IPS DF 4.7 (cell line): ENCODE measurements around the gene HLA-DMA.

Experiments
- DNase-seq: peaks from one replicate; pipeline ENCODE4 v3.0.0-alpha.2; 2013; ENCODE audit warnings: low spot score; ENCODE audit errors: extremely low read depth

HLA-DMA gene

DNA sequence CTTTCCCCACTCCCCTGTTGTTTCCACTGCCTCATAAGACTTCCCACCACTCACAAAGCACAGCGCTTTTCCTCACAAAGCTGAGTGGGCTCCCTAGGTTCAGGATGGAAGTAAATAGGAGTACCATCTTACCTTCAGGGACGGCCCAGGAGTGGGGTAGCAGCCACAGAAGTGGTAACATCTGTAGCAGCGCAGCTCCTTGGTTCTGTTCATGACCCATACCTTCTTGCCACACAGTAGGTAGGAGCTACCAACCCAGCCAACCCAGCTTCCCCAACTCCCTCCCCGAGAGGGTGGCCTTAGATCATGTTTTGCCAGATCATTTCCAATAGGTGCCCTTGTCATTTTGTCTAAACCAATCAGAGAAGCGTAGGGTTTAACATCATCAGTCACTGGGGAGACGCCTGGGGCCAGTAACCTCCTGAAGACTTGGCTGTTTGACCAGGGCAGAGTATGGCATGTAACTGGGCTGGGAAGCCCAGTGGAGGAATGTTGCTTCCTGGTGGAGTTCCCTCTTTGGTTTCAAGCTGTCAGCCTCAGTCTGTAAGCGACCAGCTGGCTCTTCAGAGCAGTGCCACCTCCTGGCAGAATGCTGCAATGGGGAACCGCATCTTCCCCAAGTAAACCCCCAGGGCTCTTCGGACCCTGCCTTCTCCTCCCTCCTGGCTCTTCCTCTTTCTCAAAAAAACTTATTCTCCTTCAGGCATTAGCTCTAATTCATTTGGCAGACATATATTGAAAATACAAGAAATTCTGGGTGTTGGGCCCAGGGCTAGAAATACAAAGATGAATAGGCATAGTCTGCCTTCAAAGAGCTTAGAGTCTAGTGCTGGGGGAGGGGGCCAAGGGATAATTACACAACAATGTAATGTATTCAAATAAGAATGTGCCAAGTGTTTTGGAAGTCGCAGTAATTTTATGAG is at the start of gene HLA-DMA:
Gene HLA-DMA (minus strand): TSS at position 281 of the 923 bp plus-strand sequence. CDS start 61 bp downstream, at position 220.
- peak; percentile 93 for DNase-seq

DNA sequence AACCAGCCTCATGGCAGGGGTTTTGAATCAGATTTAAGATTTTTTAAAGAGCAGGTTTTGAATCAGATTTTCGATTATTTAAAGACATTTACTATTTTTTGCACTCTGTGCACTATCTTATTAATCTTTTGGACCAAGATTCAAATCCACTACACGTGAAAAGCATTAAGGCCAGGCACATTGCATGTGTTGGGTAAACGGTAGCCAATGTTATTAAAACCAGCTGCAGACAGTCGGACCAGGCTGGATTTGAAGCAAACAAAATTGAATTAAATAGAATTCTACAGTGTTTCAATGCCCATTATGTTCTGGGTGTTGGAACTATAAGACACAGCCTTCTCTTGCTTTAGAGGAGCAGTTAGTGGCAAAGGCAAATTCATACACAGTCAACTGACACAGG is 48.8 kb upstream of the HLA-DMA start:
- no peak for DNase-seq

DNA sequence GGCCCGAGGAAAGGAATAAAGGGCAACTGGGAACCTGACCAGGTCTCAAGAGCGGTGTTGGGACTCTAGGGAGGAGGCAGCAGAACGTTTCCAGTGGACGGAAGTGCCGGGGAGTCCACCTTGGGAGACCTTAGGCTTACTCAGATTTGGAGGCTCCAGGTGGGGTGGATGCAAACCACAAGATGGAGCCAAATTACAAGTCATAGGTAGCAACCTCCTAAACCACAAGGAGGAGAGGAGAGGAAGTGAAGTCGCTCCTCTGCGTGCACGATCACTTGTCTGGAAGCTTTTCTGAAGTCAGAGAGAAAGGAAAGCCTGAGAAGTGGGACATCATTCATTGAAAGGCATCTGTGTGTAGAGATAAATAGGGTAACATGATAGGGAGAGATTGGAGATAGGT is 47.2 kb upstream of the HLA-DMA start:
- DNase-seq = peak; percentile 85

DNA sequence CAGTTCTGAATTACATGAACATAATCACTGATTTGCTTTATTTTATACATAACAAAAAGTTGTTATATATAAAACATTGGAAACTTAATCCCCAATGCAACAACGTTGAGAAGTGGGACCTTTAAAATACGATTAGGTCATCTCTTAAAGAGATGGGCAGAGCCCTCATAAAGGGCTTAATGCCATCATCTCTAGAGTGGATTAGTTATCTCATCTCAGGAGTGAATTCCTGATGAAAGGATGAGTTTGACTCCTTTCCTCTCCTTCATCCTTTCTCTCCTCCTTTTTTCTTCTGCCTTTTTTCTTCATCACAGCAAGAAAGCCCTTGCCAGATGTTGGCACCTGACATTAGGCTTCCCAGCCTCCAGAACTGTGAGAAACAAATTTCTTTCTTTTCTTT is 42.6 kb upstream of the HLA-DMA start:
- DNase-seq = no peak

DNA sequence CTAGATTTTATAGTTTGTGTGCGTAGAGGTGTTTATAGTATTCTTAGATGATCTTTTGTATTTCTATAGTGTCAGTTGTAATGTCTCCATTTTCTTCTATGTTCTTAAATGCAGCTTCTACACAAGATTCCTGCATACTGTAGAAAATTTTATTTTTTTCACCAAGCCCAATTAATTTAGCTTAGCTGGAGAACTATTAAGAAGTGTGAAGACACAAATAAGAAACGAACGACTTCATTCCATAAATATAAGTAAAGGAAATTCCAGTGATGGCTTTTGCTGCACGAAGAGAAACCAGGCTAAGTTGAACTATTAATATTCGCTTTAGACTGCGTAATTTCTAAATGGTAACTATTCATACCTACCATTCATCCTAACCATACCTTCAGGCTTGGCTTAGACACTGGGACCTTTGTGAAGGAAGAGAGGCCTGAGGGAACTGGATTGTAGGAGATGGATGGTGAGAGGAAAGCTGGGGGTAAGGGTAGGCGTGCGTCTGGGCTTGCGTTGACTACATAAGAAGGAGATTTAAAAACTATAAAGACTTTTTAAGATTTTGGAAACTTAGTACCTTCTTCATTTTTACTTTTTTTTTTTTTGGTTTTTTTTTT is 40.6 kb upstream of the HLA-DMA start:
- no peak for DNase-seq

DNA sequence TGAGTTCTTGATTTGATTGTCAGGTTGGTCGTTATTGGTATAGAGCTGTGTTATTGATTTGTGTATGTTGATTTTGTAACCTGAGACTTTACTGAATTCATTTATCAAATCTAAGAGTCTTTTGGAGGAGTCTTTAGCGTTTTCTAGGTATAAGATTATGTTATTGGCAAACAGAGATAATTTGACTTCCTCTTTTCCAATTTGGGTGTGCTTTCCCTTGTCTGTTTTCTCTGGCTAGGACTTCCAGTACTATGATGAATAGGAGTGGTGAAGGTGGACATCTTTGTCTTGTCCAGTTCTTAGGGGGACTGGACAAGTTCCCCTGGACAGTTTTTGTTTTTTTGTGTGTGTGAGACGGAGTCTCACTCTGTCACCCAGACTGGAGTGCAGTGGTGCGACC is 39.1 kb upstream of the HLA-DMA start:
- no peak for DNase-seq

DNA sequence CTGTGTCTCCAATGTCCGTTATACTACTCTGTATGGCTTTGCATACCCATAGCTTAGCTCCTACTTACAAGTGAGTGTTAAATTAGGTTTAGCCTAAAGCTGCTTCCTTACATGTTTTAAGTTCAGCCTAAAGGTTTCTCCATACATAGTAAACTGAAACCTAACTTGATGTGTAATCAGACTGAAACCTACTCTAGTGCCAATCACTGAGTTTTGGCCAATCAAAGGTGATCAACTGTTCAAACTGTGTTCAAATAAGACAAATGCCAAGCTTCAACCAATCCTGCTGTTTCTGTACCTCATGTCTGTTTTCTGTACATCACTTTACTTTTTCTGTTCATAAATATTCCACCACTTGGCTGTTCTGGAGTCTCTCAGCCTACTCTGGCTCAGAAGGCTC is 36.5 kb upstream of the HLA-DMA start:
- DNase-seq = no peak

DNA sequence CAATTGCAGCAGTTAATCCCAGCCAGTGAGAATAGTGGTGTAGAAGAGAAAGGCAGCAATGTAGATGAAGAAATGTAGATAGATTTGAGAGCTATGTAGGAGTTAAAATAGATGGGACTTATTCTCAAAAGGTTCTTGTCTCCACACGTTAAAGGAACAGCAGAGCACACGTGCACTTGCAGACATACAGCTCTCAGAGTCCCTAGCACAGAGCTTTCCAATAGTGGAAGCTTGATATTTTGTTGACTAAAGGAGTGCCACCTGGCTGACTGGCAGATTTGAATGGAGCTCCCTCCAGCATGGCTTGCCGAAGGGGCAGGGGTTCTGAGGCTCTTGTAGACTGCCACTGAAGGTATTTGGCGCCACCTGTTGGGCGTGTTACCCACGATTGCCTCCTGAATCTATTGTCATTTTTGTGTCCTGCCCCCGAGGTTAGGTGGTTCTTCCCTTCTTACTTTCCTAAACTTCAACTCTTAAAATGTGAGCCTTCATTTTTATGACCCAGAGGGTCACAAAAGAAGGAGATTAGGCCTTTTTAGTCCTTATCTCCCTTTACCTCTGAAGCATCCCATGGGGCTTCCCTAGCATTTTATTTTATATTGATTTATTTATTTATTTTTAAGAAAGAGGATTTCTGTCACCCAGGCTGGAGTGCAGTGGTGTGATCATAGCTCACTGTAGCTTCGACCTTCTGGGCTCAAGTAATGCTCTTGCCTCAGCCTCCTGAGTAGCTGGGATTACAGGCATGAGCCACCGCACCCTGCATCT is 31.9 kb upstream of the HLA-DMA start:
- DNase-seq = peak; percentile 68

DNA sequence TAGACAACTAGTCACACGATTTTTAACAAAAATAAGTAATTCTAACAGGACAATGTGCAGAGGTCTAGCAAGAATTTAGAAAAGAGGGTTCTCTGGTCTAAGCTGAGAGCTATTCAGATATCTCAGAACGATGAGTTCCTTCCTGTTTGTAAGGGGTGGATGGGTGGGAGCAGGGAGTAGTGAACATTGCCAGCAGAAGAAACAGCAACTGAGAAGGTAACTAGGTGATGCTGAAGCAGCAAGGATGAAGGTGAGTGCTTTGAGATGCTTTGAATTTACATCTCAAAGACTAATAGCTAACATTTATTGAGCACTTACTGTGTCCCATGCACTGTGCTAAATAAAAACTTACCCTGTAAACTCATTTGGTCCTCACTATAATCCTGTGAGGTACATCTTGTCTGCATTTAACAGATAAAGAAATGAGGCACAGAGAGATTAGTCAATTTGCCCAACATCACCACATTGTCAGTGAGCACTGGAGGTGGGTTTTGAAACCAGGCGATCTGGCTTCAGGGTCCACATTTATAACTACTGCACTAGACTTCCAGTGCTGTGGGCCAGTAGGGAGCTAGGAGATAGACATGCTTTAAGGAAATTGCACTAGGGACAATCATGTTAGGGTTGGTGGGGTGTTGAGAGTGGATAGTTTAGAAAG is 31.2 kb upstream of the HLA-DMA start:
- DNase-seq = no peak

DNA sequence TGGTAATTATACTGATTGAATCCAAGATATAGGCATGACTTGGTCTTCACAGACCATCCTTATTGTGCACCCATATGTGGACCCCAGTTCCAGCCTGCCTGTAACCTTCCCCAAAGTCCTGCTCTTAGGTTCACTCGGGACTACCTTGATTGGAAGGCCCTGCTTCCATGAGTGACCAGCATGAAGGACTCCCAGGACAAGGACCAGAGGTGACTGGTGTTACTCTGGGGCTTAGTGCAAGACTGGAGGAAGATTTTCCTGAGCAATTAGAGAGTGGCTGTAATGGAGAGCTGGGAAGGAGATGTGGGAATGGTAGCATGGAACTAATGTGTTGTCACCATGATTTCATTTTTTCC is 30.6 kb upstream of the HLA-DMA start:
- DNase-seq = no peak

DNA sequence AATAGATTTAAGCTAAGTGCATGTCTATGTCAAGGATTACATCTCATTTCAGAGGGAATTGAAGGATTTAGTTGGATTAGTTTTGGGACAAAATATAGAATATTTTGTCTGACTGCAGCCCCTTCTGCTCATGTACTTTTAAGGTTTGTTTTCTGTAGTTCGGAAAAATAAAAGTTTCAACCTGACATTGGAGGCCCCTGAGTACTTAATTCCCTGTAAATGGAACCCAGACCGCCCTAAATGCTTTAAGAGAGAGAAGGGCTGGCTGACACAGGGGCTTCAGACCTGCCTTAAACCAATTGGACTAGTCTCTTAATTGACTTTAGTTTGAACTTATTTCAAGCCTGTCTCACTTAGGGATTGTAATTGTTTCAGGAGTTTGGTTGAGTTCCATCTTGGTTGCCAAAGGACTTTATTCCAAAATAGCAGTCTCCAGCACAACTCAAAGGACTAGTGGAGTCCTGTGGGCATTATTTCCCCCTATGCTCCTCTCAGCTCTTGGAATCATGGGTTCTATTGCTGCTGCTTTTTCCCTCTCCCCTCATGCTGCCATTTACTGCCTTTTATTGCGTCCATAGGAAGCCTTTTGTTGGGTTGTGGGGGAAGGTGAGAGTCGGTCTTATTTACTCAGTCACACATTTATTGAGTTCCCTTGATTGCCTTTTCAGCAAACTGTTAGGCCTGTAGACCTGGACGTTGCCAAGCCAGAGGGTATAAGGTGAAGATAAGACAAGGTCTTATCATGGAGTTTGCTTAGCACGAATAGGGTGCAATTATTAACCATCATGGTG is 30.0 kb upstream of the HLA-DMA start:
- DNase-seq = no peak

DNA sequence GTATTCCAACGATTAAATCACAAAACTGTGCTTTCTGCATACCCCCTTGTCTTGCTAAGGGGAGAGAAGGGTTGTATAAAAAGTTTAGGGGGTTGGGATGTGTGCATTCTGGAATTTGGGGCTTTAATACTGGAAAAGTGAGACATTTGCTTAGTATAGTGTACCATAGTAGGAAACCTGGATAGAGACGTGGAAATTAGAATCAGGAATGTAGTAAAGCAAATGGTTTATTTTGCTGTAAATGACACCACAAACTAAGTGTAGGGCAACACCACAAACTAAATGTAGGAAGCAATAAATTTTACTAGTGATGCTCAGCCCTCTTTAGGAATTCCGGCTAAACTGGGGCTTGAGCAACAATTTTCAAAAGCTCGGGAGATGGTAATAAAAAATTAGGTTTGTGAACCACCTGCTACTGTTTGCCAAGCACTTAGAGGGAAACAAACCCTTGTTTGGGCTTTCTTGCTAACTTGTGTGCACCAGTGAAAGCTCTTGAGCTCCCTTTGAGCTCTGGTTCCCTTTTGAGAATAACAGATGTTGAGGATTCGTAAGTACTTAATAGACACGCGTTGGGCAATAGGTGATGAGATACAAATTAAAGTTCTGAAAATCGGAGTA is 29.3 kb upstream of the HLA-DMA start:
- DNase-seq = no peak

DNA sequence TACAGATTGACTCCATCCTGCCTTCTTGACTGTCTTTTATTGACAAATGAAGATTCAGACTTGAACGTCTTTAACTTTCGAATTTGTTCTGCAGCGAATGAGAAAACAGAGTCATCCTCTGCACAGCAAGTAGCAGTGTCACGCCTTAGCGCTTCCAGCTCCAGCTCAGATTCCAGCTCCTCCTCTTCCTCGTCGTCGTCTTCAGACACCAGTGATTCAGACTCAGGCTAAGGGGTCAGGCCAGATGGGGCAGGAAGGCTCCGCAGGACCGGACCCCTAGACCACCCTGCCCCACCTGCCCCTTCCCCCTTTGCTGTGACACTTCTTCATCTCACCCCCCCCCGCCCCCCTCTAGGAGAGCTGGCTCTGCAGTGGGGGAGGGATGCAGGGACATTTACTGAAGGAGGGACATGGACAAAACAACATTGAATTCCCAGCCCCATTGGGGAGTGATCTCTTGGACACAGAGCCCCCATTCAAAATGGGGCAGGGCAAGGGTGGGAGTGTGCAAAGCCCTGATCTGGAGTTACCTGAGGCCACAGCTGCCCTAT is 27.7 kb upstream of the HLA-DMA start:
- DNase-seq = no peak

DNA sequence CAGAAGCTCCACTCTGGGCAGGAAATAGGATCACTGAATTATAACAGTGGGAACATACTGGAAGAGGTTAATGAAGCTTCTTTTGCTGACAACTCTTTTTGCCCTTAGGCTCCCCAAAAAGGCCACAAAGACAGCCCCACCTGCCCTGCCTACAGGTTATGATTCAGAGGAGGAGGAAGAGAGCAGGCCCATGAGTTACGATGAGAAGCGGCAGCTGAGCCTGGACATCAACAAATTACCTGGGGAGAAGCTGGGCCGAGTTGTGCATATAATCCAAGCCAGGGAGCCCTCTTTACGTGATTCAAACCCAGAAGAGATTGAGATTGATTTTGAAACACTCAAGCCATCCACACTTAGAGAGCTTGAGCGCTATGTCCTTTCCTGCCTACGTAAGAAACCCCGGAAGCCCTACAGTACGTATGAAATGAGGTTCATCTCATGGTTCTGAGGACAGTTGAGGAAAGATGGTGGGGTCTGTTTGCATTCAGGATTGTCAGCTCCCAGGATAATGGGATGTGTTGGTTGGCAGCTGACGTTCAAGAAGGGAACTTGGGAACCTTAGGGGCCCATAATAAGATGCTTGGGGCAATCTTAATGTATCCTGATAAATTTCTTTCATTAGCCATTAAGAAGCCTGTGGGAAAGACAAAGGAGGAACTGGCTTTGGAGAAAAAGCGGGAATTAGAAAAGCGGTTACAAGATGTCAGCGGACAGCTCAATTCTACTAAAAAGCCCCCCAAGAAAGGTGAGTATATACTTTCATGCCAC is 27.0 kb upstream of the HLA-DMA start:
- no peak for DNase-seq

DNA sequence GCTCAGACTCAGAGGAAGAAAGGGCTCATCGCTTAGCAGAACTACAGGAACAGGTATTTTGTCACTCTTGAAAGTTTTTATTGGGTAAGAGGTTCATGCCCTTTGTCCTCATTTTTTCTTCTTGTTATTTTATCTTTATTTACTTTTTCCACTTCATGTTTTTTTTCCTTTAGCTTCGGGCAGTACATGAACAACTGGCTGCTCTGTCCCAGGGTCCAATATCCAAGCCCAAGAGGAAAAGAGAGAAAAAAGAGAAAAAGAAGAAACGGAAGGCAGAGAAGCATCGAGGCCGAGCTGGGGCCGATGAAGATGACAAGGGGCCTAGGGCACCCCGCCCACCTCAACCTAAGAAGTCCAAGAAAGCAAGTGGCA is 25.0 kb upstream of the HLA-DMA start:
- DNase-seq = no peak

DNA sequence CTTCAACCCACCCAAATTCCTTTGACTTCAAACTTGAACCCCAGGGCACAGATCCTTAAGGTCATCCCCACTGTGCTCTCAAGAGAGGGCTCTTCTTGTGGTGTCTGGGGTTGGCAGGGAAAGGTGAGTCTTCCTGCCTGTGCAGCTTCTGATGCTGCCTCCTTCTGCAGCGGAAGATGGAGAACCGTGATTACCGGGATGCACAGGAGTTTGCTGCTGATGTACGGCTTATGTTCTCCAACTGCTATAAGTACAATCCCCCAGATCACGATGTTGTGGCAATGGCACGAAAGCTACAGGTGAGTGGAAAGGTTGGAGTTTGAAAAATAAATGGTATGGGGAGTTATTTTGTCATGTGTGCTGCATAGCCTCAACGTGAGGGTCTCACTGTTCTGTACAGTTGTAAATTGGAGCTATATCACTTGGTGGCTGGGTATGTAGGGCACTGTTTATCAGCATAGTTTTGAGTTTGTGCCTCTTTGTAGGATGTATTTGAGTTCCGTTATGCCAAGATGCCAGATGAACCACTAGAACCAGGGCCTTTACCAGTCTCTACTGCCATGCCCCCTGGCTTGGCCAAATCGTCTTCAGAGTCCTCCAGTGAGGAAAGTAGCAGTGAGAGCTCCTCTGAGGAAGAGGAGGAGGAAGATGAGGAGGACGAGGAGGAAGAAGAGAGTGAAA is 24.5 kb upstream of the HLA-DMA start:
- no peak for DNase-seq

DNA sequence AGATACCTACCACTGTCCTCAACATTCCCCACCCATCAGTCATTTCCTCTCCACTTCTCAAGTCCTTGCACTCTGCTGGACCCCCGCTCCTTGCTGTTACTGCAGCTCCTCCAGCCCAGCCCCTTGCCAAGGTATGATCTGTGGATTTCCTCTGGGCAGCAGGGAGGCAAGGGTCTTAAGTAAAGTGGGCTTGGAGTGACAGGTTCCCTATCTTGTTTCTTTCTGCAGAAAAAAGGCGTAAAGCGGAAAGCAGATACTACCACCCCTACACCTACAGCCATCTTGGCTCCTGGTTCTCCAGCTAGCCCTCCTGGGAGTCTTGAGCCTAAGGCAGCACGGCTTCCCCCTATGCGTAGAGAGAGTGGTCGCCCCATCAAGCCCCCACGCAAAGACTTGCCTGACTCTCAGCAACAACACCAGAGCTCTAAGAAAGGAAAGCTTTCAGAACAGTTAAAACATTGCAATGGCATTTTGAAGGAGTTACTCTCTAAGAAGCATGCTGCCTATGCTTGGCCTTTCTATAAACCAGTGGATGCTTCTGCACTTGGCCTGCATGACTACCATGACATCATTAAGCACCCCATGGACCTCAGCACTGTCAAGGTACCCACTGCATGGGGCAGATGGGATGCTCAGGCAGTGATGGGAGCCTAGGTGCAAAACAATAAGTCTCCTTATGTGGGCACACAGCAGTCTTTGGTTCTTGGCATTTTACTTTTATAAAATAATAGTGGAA is 23.6 kb upstream of the HLA-DMA start:
- no peak for DNase-seq

DNA sequence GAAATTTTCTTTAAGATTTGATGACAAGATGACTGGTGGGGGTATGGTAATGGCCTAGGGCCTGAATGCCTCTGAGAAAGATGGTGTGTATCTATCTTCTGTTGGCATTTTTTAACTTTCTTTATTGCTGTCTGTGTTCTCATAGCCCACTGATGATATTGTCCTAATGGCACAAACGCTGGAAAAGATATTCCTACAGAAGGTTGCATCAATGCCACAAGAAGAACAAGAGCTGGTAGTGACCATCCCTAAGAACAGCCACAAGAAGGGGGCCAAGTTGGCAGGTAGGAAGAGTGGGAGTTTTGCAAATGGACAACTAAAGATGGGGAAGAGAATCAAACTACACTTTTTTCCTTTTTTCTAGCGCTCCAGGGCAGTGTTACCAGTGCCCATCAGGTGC is 23.0 kb upstream of the HLA-DMA start:
- no peak for DNase-seq
